ENCODE data around the gene LCE1A. TPM values are rescaled to one million over a fixed set of nuclear protein-coding genes. Genes with fewer than 3 reads are reported as not detected.

The LCE1A gene
- total RNA-seq (ENCODE audit: low replicate concordance): not detected in 2 replicates

GRCh38 chr1:152827173-152827572 is at the start of gene LCE1A:
LCE1A (plus strand) TSS chr1:152827473; CDS start chr1:152827473, 0 bp downstream.

GRCh38 chr1:152786077-152786476 is 41.2 kb upstream of the LCE1A start, which contains the start of gene LCE1E:
LCE1E (plus strand) TSS chr1:152786257; CDS start chr1:152787300, 1,043 bp downstream.

GRCh38 chr1:152796421-152796820 is 30.9 kb upstream of the LCE1A start, which contains the start of gene LCE1D:
LCE1D (plus strand) TSS chr1:152796721; CDS start chr1:152797795, 1,074 bp downstream.

GRCh38 chr1:152806576-152806975 is 20.7 kb upstream of the LCE1A start, which contains the start of gene LCE1C:
LCE1C (minus strand) TSS chr1:152806651; CDS start chr1:152805478, 1,173 bp downstream.

GRCh38 chr1:152811671-152812070 is 15.6 kb upstream of the LCE1A start, which contains the start of gene LCE1B:
LCE1B (plus strand) TSS chr1:152811971; CDS start chr1:152812447, 476 bp downstream.

GRCh38 chr1:152842556-152842955 is 15.3 kb downstream of the LCE1A start, which contains the start of gene LCE6A:
LCE6A (plus strand) TSS chr1:152842856; CDS start chr1:152843521, 665 bp downstream.

GRCh38 chr1:152859696-152860095 is 32.4 kb downstream of the LCE1A start, which contains the start of gene LCE7A:
LCE7A (plus strand) TSS chr1:152859996; CDS start chr1:152860698, 702 bp downstream.

Other genes with a start within 250 kb of the LCE1A start
- not detected in 2 replicates for gene LCE3D, start 247.0 kb upstream of the LCE1A start, total RNA-seq (ENCODE audit: low replicate concordance)
- gene LCE3C, start 227.2 kb upstream of the LCE1A start, total RNA-seq (ENCODE audit: low replicate concordance): not detected in 2 replicates
- gene LCE3B, start 213.7 kb upstream of the LCE1A start, total RNA-seq (ENCODE audit: low replicate concordance): not detected in 2 replicates
- gene LCE3A, start 204.4 kb upstream of the LCE1A start, total RNA-seq (ENCODE audit: low replicate concordance): not detected in 2 replicates
- gene LCE2D, start 164.1 kb upstream of the LCE1A start, total RNA-seq (ENCODE audit: low replicate concordance): not detected in 2 replicates
- not detected in 2 replicates for gene LCE2C, start 152.2 kb upstream of the LCE1A start, total RNA-seq (ENCODE audit: low replicate concordance)
- not detected in 2 replicates for gene LCE2B, start 141.3 kb upstream of the LCE1A start, total RNA-seq (ENCODE audit: low replicate concordance)
- not detected in 2 replicates for gene LCE2A, start 129.1 kb upstream of the LCE1A start, total RNA-seq (ENCODE audit: low replicate concordance)
- gene LCE4A, start 119.3 kb upstream of the LCE1A start, total RNA-seq (ENCODE audit: low replicate concordance): not detected in 2 replicates
- not detected in 2 replicates for gene KPRP, start 69.4 kb upstream of the LCE1A start, total RNA-seq (ENCODE audit: low replicate concordance)
- gene LCE1F, start 52.3 kb upstream of the LCE1A start, total RNA-seq (ENCODE audit: low replicate concordance): not detected in 2 replicates
- not detected in 2 replicates for gene LCE1E, start 41.2 kb upstream of the LCE1A start, total RNA-seq (ENCODE audit: low replicate concordance)
- gene LCE1D, start 30.8 kb upstream of the LCE1A start, total RNA-seq (ENCODE audit: low replicate concordance): not detected in 2 replicates
- gene LCE1C, start 20.8 kb upstream of the LCE1A start, total RNA-seq (ENCODE audit: low replicate concordance): not detected in 2 replicates
- not detected in 2 replicates for gene LCE1B, start 15.5 kb upstream of the LCE1A start, total RNA-seq (ENCODE audit: low replicate concordance)
- not detected in 2 replicates for gene LCE6A, start 15.4 kb downstream of the LCE1A start, total RNA-seq (ENCODE audit: low replicate concordance)
- not detected in 2 replicates for gene LCE7A, start 32.5 kb downstream of the LCE1A start, total RNA-seq (ENCODE audit: low replicate concordance)
- 0.35 TPM in 1 of 2 replicates, not detected in the other for gene SMCP, start 50.8 kb downstream of the LCE1A start, total RNA-seq (ENCODE audit: low replicate concordance)
- not detected in 2 replicates for gene IVL, start 81.1 kb downstream of the LCE1A start, total RNA-seq (ENCODE audit: low replicate concordance)
- not detected in 2 replicates for gene SPRR5, start 119.7 kb downstream of the LCE1A start, total RNA-seq (ENCODE audit: low replicate concordance)
- not detected in 2 replicates for gene SPRR4, start 143.2 kb downstream of the LCE1A start, total RNA-seq (ENCODE audit: low replicate concordance)
- gene SPRR1A, start 156.6 kb downstream of the LCE1A start, total RNA-seq (ENCODE audit: low replicate concordance): not detected in 2 replicates
- not detected in 2 replicates for gene SPRR3, start 174.3 kb downstream of the LCE1A start, total RNA-seq (ENCODE audit: low replicate concordance)
- not detected in 2 replicates for gene SPRR1B, start 203.7 kb downstream of the LCE1A start, total RNA-seq (ENCODE audit: low replicate concordance)
- not detected in 2 replicates for gene SPRR2D, start 213.6 kb downstream of the LCE1A start, total RNA-seq (ENCODE audit: low replicate concordance)
- gene SPRR2A, start 230.0 kb downstream of the LCE1A start, total RNA-seq (ENCODE audit: low replicate concordance): not detected in 2 replicates
- not detected in 2 replicates for gene SPRR2B, start 244.1 kb downstream of the LCE1A start, total RNA-seq (ENCODE audit: low replicate concordance)